ENCODE measurements around the gene OR11H6. TPM values are rescaled to one million over a fixed set of nuclear protein-coding genes. Genes with fewer than 3 reads are reported as not detected.
"Not testable (repeated sequence)": the region's sequence is repeated elsewhere in the genome, so short reads cannot be mapped to it uniquely, and the experiment has no call there.

OR11H6 gene, protein sequence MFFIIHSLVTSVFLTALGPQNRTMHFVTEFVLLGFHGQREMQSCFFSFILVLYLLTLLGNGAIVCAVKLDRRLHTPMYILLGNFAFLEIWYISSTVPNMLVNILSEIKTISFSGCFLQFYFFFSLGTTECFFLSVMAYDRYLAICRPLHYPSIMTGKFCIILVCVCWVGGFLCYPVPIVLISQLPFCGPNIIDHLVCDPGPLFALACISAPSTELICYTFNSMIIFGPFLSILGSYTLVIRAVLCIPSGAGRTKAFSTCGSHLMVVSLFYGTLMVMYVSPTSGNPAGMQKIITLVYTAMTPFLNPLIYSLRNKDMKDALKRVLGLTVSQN
- total RNA-seq: not detected

DNA sequence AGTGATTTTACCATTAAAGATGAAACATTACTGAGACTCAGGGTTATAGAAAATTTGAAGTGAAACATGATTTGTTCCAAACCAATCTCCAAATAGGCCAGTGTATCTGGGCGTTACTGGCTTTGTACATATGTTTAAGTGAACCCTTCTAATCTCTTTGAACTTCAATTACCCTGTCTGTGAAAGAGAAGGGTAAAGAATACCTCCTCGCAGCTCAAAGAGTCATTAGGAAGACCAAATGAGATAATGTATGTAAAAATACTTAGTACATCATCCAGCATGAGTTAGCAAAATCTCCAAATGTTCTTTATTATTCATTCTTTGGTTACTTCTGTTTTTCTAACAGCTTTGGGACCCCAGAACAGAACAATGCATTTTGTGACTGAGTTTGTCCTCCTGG, at the start of gene OR11H6:
Gene OR11H6, plus strand, starts transcription at position 301 of the 400 bp plus-strand sequence. Its CDS starts 0 bp downstream, at position 301.
- Mint-ChIP-seq H3K27me3 (peaks cover 15% of the 10 kb centered on the region), H3K27ac (no peak within 1 kb of the TSS), H3K4me1 (no peaks in the 10 kb centered on the region), H3K9me3 (no peaks in the 10 kb centered on the region), H3K36me3 (ENCODE audit: low read depth) (no peaks in the 10 kb centered on the region), H3K4me3 (no peak within 1 kb of the TSS)
- ATAC-seq (replicated peaks): no peak

DNA sequence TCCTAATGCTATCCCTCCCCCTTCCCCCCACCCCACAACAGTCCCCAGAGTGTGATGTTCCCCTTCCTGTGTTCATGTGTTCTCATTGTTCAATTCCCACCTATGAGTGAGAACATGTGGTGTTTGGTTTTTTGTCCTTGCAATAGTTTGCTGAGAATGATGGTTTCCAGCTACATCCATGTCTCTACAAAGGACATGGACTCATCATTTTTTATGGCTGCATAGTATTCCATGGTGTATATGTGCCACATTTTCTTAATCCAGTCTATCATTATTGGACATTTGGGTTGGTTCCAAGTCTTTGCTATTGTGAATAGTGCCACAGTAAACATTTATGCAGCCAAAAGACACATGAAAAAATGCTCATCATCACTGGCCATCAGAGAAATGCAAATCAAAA, 49.3 kb upstream of the OR11H6 start:
- H3K36me3 Mint-ChIP-seq (ENCODE audit: low read depth); ATAC-seq (replicated peaks); H3K4me3 Mint-ChIP-seq; H3K9me3 Mint-ChIP-seq; H3K27ac Mint-ChIP-seq; H3K4me1 Mint-ChIP-seq: not testable (repeated sequence)
- H3K27me3 Mint-ChIP-seq: peaks cover 13% of the 10 kb centered on the region

- H3K4me1 Mint-ChIP-seq: no peaks in the 10 kb centered on the region
- no peak overlapping the region for H3K4me3 Mint-ChIP-seq
- H3K27ac Mint-ChIP-seq: no peak overlapping the region
- H3K27me3 Mint-ChIP-seq: peaks cover 6% of the 10 kb centered on the region
- H3K36me3 Mint-ChIP-seq (ENCODE audit: low read depth): no peaks in the 10 kb centered on the region
- ATAC-seq (replicated peaks): no peak
- no peaks in the 10 kb centered on the region for H3K9me3 Mint-ChIP-seq
These were observed 47.2 kb upstream of the OR11H6 start for GRCh38 chr14:20176330-20176729.

GRCh38 chr14:20177433-20177974, 46.0 kb upstream of the OR11H6 start:
- no peaks in the 10 kb centered on the region for H3K4me1 Mint-ChIP-seq
- H3K9me3 Mint-ChIP-seq: no peaks in the 10 kb centered on the region
- H3K27me3 Mint-ChIP-seq: peaks cover 6% of the 10 kb centered on the region
- no peak overlapping the region for H3K4me3 Mint-ChIP-seq
- no peaks in the 10 kb centered on the region for H3K36me3 Mint-ChIP-seq (ENCODE audit: low read depth)
- H3K27ac Mint-ChIP-seq: no peak overlapping the region
- ATAC-seq (replicated peaks): no peak

DNA sequence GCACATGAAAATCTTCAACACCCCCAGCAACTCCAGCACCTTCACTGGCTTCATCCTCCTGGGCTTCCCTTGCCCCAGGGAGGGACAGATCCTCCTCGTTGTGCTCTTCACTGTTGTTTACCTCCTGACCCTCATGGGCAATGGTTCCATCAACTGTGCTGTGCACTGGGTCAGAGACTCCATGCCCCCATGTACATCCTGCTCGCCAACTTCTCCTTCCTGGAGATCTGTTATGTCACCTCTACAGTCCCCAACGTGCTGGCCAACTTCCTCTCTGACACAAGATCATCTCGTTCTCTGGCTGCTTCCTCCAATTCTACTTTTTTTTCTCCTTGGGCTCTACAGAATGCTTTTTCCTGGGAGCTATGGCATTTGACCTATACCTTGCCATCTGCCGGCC, 44.3 kb upstream of the OR11H6 start:
- no peaks in the 10 kb centered on the region for H3K9me3 Mint-ChIP-seq
- H3K27me3 Mint-ChIP-seq: peaks cover 3% of the 10 kb centered on the region
- no peaks in the 10 kb centered on the region for H3K4me1 Mint-ChIP-seq
- no peak for ATAC-seq (replicated peaks)
- H3K4me3 Mint-ChIP-seq: no peak overlapping the region
- H3K27ac Mint-ChIP-seq: no peak overlapping the region
- H3K36me3 Mint-ChIP-seq (ENCODE audit: low read depth): no peaks in the 10 kb centered on the region

- Mint-ChIP-seq H3K4me1 (no peaks in the 10 kb centered on the region), H3K27ac (no peak overlapping the region), H3K4me3 (no peak overlapping the region), H3K9me3 (no peaks in the 10 kb centered on the region), H3K27me3 (peaks cover 3% of the 10 kb centered on the region), H3K36me3 (ENCODE audit: low read depth) (no peaks in the 10 kb centered on the region)
- no peak for ATAC-seq (replicated peaks)
These were observed 43.6 kb upstream of the OR11H6 start for GRCh38 chr14:20179880-20180279.

DNA sequence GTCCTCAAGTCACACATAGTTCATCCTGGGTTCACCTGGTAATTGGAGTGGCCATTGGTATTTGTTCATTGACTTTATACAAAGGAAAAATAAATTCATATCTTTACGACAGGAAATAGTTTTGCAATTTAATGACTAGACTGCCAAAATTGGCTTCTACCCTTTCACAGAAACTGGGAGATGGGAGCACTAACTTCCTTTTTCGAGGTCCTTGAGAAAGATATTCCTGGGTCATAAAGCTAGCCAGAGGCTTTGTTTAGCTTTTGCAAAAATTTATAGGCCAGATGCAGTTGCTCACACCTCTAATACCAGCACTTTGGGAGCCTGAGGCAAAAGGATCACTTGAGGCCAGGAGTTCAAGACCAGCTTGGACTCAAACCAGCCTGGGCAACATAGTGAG, 43.0 kb upstream of the OR11H6 start:
- Mint-ChIP-seq H3K9me3 (no peaks in the 10 kb centered on the region), H3K27ac (no peak overlapping the region), H3K4me1 (no peaks in the 10 kb centered on the region), H3K27me3 (peaks cover 3% of the 10 kb centered on the region), H3K36me3 (ENCODE audit: low read depth) (no peaks in the 10 kb centered on the region), H3K4me3 (no peak overlapping the region)
- no peak for ATAC-seq (replicated peaks)

DNA sequence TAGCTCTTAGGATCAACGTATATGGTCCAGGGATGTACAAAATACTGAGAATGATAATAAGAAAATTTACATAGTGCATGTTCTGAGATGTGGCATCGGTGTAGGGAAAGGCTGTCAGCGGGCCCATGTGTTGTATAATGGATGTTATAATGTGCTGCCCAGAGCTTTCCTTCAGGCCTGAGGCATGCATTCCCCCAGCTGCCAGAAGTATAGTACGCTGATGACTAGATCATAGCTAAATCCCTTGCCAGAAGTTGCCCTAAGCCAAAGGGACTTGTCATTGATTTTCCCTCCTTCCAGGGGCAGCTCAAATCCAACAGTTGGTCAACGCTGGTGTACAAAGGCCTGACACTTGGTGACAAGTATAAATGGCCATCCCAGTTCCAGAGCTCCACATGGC, 39.3 kb upstream of the OR11H6 start:
- Mint-ChIP-seq H3K9me3 (no peaks in the 10 kb centered on the region), H3K36me3 (ENCODE audit: low read depth) (no peaks in the 10 kb centered on the region), H3K4me1 (no peaks in the 10 kb centered on the region), H3K4me3 (no peak overlapping the region), H3K27ac (no peak overlapping the region), H3K27me3 (no peaks in the 10 kb centered on the region)
- ATAC-seq (replicated peaks): no peak

GRCh38 chr14:20190596-20190995, 32.9 kb upstream of the OR11H6 start, which contains the start of gene OR11G2:
Gene OR11G2 (plus strand): TSS chr14:20190896. CDS start chr14:20197438, 6,542 bp downstream.
- H3K4me1 Mint-ChIP-seq: no peaks in the 10 kb centered on the region
- H3K4me3 Mint-ChIP-seq: no peak within 1 kb of the TSS
- no peak within 1 kb of the TSS for H3K27ac Mint-ChIP-seq

GRCh38 chr14:20191396-20191795, 32.1 kb upstream of the OR11H6 start:
- Mint-ChIP-seq H3K9me3 (no peaks in the 10 kb centered on the region), H3K27me3 (peaks cover 6% of the 10 kb centered on the region), H3K27ac (no peak overlapping the region), H3K4me1 (no peaks in the 10 kb centered on the region), H3K36me3 (ENCODE audit: low read depth) (no peaks in the 10 kb centered on the region), H3K4me3 (no peak overlapping the region)
- ATAC-seq (replicated peaks): no peak

More at GRCh38 chr14:20190596-20190995, 32.9 kb upstream of the OR11H6 start, which contains the start of gene OR11G2:
- Mint-ChIP-seq H3K27me3 (peaks cover 2% of the 10 kb centered on the region), H3K9me3 (no peaks in the 10 kb centered on the region), H3K36me3 (ENCODE audit: low read depth) (no peaks in the 10 kb centered on the region)
- ATAC-seq (replicated peaks): no peak

- no peaks in the 10 kb centered on the region for H3K36me3 Mint-ChIP-seq (ENCODE audit: low read depth)
- no peaks in the 10 kb centered on the region for H3K9me3 Mint-ChIP-seq
- ATAC-seq (replicated peaks): no peak
- no peak overlapping the region for H3K27ac Mint-ChIP-seq
- no peak overlapping the region for H3K4me3 Mint-ChIP-seq
- peaks cover 14% of the 10 kb centered on the region for H3K27me3 Mint-ChIP-seq
- no peaks in the 10 kb centered on the region for H3K4me1 Mint-ChIP-seq
These were observed 29.4 kb upstream of the OR11H6 start for GRCh38 chr14:20194101-20194500.

DNA sequence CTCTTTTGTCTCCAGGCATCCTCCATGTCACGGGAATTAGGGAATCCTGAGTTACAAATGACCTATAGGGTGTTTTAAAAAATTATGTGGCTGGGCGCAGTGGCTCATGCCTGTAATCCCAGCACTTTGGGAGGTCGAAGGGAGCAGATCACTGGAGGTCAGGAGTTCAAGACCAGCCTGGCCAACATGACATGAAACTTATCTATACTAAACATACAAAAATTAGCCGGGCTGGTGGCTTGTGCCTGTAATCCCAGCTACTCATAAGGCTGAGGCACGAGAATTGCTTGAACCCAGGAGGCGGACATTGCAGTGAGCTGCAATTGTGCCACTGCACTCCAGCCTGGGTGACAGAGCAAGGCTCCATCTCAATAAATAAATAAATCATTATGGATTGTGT, 28.3 kb upstream of the OR11H6 start:
- not testable (repeated sequence) for H3K4me3 Mint-ChIP-seq; H3K27ac Mint-ChIP-seq; H3K4me1 Mint-ChIP-seq; H3K36me3 Mint-ChIP-seq (ENCODE audit: low read depth); ATAC-seq (replicated peaks); H3K9me3 Mint-ChIP-seq
- peaks cover 14% of the 10 kb centered on the region for H3K27me3 Mint-ChIP-seq

DNA sequence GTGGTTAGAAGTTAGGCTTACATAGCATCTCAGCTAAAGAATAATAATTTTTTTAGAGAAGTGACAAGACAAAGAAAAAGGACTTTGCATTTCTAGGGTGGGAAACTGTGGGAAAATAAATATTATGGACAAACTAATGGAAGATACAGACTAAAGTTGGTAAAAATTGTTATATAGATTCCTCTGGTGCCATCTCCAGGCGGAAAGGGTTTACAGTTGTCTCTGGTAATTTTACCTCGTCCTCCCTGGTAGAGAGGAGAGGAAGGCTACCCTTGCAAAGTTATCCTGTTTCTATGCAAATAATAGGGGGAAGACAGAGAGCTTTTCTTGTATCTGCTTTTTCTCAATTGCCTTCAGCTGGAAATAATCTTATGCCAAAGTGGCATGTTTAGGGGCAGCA, 27.6 kb upstream of the OR11H6 start:
- H3K27ac Mint-ChIP-seq: no peak overlapping the region
- H3K36me3 Mint-ChIP-seq (ENCODE audit: low read depth): no peaks in the 10 kb centered on the region
- H3K4me1 Mint-ChIP-seq: no peaks in the 10 kb centered on the region
- no peaks in the 10 kb centered on the region for H3K9me3 Mint-ChIP-seq
- no peak for ATAC-seq (replicated peaks)
- peaks cover 14% of the 10 kb centered on the region for H3K27me3 Mint-ChIP-seq
- no peak overlapping the region for H3K4me3 Mint-ChIP-seq

DNA sequence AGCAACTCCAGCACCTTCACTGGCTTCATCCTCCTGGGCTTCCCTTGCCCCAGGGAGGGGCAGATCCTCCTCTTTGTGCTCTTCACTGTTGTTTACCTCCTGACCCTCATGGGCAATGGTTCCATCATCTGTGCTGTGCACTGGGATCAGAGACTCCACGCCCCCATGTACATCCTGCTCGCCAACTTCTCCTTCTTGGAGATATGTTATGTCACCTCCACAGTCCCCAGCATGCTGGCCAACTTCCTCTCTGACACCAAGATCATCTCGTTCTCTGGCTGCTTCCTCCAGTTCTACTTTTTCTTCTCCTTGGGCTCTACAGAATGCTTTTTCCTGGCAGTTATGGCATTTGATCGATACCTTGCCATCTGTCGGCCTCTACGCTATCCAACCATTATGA, 26.1 kb upstream of the OR11H6 start:
- Mint-ChIP-seq H3K27me3 (peaks cover 17% of the 10 kb centered on the region), H3K36me3 (ENCODE audit: low read depth) (no peaks in the 10 kb centered on the region), H3K27ac (no peak overlapping the region), H3K9me3 (no peaks in the 10 kb centered on the region), H3K4me1 (no peaks in the 10 kb centered on the region), H3K4me3 (no peak overlapping the region)
- no peak for ATAC-seq (replicated peaks)

DNA sequence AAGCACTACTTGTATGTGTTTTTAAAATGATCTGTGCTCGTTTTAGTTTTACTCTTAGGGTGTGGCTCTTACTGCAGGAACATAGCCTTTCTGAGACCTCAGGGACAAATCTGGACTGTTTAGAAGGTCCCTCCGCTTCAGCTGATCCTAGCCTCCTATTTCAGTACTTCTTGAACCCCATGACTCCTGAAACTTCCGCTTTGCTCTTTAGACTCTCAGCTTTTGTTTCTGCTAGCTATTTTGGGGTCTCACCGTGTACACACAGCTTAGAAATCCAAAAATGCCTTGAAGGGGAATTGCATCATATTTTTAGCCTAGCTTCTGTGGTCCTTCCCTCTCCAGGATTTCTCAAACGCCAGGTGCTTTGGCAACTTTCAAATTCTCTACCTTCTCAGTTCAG, 24.5 kb upstream of the OR11H6 start:
- no peaks in the 10 kb centered on the region for H3K9me3 Mint-ChIP-seq
- ATAC-seq (replicated peaks): no peak
- H3K4me1 Mint-ChIP-seq: no peaks in the 10 kb centered on the region
- no peaks in the 10 kb centered on the region for H3K36me3 Mint-ChIP-seq (ENCODE audit: low read depth)
- no peak overlapping the region for H3K4me3 Mint-ChIP-seq
- H3K27ac Mint-ChIP-seq: no peak overlapping the region
- H3K27me3 Mint-ChIP-seq: peaks cover 19% of the 10 kb centered on the region
